Midbrain (tissue), 1 donor: ENCODE data around the gene LY6G5C.
"Not testable (repeated sequence)": the region's sequence is repeated elsewhere in the genome, so short reads cannot be mapped to it uniquely, and the experiment has no call there.

Experiments
- DNase-seq: peaks from one replicate; lab custom pipeline; 2025; lab: John Stamatoyannopoulos, UW

Gene LY6G5C

DNA sequence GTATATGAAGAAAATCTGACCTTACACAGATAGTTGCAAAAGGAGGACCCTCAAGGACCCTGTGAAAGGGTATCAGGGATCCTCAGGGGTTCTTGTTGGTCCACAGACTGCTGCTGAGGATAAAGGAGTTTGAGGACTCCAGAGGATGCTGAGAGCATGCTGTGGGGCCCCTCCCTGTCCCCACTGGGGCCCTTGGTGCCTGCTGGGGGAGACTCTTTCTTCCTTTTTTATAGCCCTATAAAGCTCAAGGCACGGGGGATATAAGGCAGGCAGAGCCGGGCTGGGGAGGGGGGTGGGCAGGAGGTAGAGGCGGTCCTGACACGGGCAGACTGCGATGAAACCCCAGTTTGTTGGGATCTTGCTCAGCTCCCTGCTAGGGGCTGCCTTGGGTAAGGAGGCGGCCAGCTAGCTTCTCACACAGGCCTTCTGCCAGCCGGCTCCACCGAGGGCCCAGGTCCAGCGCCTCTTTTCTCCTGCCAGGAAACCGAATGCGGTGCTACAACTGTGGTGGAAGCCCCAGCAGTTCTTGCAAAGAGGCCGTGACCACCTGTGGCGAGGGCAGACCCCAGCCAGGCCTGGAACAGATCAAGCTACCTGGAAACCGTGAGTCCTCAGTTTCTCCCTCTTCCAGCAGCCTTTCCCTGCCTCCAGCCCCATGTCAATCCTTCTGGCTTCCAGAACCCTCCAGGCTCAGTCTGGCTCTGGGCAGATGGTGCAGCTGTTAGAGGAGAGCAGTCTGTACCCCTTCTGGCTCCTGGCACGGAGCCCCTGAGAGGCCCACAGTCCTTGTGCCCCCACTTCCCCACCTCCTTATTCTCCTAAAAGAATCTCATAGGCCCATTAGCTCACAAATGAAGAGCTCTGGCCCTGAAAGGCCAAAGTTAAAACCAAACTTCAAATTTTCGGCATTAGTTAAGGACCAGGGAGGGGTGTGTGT, 34.4 kb upstream of the LY6G5C start, which contains the start of gene LY6G6D:
TSS of gene LY6G6D (plus strand) at position 327 of the 937 bp plus-strand sequence. CDS start at position 335, 8 bp downstream.
- no peak for DNase-seq

DNA sequence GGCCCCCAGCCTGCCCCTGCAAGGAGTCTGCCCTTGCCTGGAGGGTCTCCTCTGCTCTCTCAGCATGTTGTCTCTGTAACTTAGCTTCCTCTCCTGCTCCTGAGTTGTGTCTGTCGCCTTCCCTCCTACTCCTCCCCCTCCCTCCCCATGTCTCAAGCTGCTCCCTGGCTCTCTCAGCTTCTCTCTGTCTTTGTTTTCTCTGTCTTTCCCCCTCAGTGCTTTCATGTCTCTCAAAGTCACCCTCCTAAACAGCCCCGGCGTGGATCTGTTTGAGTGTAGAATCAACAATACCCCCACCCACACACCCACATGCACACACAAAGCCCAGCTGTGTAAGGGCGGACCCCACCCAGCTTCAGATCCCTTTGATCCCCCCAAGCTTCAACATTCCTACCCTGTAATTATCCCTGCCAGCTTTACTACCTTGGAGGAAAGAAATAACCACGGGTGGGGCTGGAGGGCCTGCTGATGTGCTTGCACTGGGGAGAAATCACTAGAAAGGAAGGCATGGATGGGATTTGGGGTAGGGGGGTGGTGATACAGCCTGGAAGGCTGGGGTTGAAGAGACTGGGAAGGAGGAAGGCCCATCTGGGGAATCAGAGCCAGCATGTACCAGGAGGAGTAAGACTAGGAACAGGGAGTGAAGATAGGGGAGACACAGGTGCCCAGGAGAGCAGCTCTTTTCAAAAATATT, 33.3 kb upstream of the LY6G5C start:
- DNase-seq = no peak

DNA sequence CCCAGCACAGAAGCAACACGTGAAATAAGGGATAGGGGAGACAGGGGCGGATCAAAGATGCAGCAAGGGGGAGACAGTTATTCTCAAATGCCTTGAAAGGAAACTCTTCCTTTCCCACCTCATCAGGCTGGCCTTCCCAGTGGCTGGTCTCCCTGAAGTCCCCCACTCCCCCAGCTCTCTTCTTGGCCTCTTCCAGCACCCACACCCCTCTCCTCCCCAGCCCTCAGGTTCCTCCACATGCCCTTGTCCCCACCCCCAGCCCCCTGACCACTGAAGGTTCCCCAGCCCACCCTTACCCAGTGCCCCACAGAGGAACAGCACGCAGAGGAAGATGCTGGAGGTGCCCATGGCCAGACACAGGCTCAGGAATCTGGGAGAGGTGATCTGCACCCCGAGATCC, 32.6 kb upstream of the LY6G5C start:
- no peak for DNase-seq

- DNase-seq = no peak
Observed at GRCh38 chr6:31712296-31712695, 31.4 kb upstream of the LY6G5C start.

GRCh38 chr6:31711233-31711632, 30.4 kb upstream of the LY6G5C start:
- DNase-seq = no peak

GRCh38 chr6:31710523-31711219, 29.8 kb upstream of the LY6G5C start:
- DNase-seq = no peak

DNA sequence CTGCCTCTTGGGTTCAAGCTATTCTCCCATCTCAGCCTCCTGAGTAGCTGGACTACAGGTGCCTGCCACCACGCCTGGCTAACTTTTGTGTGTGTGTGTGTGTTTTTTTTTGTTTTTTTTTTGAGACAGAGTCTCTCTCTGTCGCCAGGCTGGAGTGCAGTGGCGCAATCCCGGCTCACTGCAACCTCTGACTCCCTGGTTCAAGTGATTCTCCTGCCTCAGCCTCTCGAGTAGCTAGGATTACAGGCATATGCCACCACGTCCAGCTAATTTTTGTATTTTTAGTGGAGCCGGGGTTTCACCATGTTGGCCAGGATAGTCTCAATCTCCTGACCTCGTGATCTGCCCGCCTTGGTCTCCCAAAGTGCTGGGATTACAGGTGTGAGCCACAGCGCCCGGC, 28.3 kb upstream of the LY6G5C start:
- not testable (repeated sequence) for DNase-seq

DNA sequence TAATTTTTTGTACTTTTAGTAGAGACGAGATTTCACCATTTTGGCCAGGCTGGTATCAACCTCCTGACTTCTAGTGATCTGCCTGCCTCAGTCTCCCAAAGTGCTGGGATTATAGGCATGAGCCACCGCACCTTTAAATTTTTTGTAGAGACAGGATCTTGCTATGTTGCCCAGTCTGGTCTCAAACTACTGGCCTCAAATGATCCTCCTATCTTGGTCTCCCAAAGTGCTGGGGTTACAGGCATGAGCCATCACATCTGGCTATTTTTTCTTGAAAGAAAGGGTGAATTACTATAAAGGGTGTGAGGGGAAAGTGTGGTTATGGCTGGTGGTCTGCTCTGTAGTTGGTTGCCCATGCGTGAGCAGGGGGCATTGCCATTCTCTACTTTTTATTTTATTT, 27.4 kb upstream of the LY6G5C start:
- DNase-seq = no peak

- no peak for DNase-seq
Observed at GRCh38 chr6:31707701-31708100, 26.8 kb upstream of the LY6G5C start.

DNA sequence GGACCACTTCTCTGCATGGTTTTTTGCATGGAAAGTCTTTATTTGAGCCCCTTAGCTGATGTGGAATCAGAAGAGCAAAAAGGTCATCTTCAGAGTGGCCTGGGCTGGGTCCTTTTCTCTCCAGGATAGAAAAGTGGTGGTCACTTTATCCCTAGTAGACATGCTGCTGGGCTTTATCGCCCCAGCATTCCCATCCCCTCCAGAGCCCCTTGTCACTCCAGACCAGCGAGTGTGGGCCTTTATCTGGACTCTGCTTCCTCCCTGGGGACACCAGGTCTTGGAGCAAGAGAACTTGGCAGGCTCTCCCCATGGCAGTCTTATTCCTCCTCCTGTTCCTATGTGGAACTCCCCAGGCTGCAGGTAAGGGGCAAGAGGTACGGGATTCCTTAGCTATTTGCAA, 25.7 kb upstream of the LY6G5C start, which contains the start of gene LY6G6F:
TSS of gene LY6G6F (plus strand) at position 268 of the 400 bp plus-strand sequence. CDS start at position 309, 41 bp downstream.
- no peak for DNase-seq

DNA sequence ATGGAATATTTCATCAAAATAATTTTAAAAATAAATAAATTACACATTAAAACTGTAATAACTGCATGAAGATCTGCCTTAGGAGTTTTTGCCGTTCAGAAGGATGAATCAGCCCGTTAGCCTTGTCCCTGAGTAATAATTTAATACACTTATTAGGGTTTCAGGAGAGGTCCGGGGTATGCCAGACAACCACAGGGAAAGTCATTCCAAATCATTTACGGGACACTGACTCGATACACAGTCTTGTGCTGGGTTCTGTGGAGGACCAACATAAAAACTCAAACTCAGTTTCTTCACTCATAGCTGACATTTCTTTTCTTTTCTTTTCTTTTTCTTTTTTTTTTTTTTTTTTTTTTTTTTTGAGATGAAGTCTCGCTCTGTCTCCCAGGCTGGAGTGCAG, 25.1 kb upstream of the LY6G5C start:
- DNase-seq = no peak

DNA sequence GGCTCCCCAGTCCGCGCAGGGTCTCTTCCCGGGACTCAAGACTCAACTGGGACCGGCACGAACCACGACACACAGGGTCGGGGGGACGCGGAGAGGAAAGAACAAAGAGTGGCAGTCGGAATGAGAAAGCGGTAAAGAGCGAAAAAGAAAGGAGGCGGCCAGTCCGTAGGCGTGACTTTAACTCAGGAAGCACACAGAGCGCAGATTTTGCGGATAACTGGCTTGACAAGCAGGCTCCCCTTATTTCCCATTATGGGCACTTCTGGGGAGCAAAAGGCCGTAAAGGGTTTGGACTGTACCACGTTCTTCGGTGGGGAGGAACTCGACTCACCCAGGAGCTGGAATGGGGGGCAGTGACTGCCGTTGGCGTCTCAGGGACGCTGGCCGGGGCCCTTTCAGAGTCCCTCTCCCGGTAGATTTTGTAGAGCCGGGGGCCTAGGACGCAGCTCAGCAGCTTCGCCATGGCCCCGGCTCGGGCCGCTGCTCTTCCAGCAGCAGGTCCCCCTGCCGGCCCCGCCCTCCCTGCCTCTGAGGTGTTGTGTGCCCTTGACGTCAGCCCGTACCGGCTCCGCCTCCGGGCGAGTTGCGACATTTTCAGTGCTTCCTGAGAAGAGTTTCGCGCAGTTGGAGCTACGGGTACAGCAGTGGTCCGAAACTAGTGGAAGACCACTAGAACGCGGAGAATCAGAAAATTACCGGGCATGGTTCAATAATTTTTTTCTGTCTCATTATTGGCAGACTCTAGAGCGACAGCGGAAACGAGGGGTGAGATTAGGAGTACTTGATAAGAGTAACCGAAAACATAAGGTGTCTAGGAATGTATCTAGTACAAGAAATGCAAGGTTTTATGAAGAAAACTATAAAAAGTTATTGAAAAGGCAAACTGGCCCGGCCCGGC, 22.2 kb upstream of the LY6G5C start, which contains the start of gene ABHD16A:
TSS of gene ABHD16A (minus strand) at position 506 of the 898 bp plus-strand sequence. CDS start at position 463, 43 bp downstream.
- DNase-seq = peak; percentile 98

GRCh38 chr6:31702405-31702818, 21.5 kb upstream of the LY6G5C start:
- DNase-seq = peak; percentile 48

GRCh38 chr6:31701666-31702404, 21.0 kb upstream of the LY6G5C start:
- no peak for DNase-seq

- no peak for DNase-seq
Observed at GRCh38 chr6:31700740-31701401, 20.0 kb upstream of the LY6G5C start.

GRCh38 chr6:31697555-31697954, 16.7 kb upstream of the LY6G5C start:
- no peak for DNase-seq

- DNase-seq = no peak
Observed at GRCh38 chr6:31693535-31693934, 12.7 kb upstream of the LY6G5C start.

DNA sequence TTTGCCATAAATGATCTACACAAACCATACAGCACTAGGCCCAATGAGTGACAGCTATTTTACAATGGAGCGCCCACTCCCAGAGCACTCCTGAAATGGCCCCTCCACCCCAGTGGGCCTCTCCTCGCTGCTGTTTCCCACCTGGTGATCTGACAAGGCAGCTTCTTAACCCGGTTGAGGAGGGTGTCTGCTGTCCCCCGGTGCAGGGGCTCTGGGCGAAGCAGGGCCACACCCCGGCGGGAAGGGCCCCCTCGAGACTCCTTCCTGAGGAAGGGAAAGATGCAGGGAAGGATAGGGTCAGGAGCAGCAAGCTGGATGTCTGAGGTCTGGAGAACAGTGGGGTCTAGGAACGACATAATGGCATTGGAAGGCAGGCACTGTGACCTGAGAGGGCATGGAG, 12.0 kb upstream of the LY6G5C start:
- DNase-seq = no peak

DNA sequence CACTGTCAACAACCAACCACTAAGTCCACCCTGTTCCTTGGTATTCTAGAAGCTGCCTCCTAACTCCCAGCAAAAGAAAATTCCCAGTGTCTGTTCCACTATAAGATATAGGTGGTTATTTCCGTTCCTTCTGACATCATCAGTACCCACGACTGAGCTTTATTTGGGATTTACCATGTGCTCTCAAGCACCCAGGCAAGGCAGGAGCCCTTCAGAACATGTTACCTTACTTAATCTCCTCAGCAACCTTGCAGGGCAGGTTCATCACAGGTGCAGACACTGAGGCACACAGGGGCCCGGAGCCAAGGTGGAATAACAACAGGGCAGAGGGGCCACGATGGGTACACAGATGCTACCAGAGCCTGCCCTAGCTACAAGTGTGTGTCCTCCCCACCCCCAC, 11.5 kb upstream of the LY6G5C start:
- no peak for DNase-seq

DNA sequence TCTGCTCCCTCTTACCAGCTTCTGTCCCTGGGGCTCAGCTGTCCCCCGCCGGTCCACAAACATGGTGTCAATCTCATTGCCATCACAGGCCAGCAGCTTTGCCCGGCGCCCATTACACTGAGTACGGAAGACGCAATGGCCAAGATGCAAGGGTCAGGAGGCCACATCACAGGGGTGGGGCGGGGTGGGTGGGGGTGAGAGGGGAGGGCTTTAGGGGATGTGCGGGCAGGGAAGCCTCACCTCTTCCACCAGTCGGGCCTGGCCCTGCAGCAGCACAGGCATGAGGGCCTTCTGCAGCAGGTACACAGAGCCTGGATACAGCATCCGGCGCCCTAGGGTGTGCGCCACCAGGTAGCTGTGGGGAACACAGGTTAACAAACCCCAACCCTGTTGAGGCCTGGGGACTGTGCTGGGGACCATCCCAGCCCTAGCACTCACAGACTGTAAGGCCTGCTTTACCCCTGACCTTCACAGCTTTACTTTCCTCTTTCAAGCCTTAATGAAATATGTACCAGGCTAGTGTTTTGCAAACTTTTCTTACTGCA, 10.8 kb upstream of the LY6G5C start:
- DNase-seq = no peak
